ENCODE data around the gene SSTR1.

GRCh38 chr14:38187528-38187927 is 20.2 kb upstream of the SSTR1 start:
- TF ChIP-seq TAF1 (CRISPR knock-in tag; IDR thresholded peaks at IDR 0.05) = no peak
- TF ChIP-seq ISL2 (CRISPR knock-in tag; IDR thresholded peaks at IDR 0.05) = no peak
- no peak for TF ChIP-seq POGZ (CRISPR knock-in tag; IDR thresholded peaks at IDR 0.05)
- TF ChIP-seq ZNF460 (CRISPR knock-in tag; IDR thresholded peaks at IDR 0.05; ENCODE audit: borderline replicate concordance) = no peak
- TF ChIP-seq TFE3 (CRISPR knock-in tag; IDR thresholded peaks at IDR 0.05) = no peak
- no peak for TF ChIP-seq CTCF (CRISPR knock-in tag; IDR thresholded peaks at IDR 0.05)
- no peak for TF ChIP-seq NR2F6 (IDR thresholded peaks at IDR 0.05)
- TF ChIP-seq NR2F6 (CRISPR knock-in tag; IDR thresholded peaks at IDR 0.05) = no peak
- no peak for TF ChIP-seq PTBP1 (IDR thresholded peaks at IDR 0.05; ENCODE audit: low read depth, low read length, poor library complexity, severe bottlenecking)
- no peak for TF ChIP-seq MYC (CRISPR knock-in tag; IDR thresholded peaks at IDR 0.05; ENCODE audit: borderline replicate concordance)
- TF ChIP-seq KAT2B (IDR thresholded peaks at IDR 0.05; ENCODE audit: borderline replicate concordance, low read depth, low read length) = no peak
- no peak for TF ChIP-seq RCOR2 (CRISPR knock-in tag; IDR thresholded peaks at IDR 0.05)
- TF ChIP-seq NFE2L2 (IDR thresholded peaks at IDR 0.05; ENCODE audit: low read length) = no peak

All from HepG2 (cell line).